HG03354 (cell line): ENCODE measurements around the gene RCBTB1.
"Not testable (repeated sequence)": the region's sequence is repeated elsewhere in the genome, so short reads cannot be mapped to it uniquely, and the experiment has no call there.

ENCODE experiments used
- ATAC-seq: cut with Tn5 transposase; IDR thresholded peaks from one replicate; pipeline ENCODE4 v1.9.1; 2021; ENCODE audit warnings: mild to moderate bottlenecking; ENCODE audit not compliant: unreplicated experiment, poor library complexity, severe bottlenecking

Gene RCBTB1

GRCh38 chr13:49528161-49528560 lies 57.2 kb downstream of the RCBTB1 start:
- ATAC-seq, result no peak

GRCh38 chr13:49527123-49527522 lies 58.2 kb downstream of the RCBTB1 start:
- no peak for ATAC-seq

GRCh38 chr13:49524740-49525501 lies 60.4 kb downstream of the RCBTB1 start:
- ATAC-seq, result no peak

GRCh38 chr13:49521224-49521623 lies 64.1 kb downstream of the RCBTB1 start:
- ATAC-seq, result no peak

- no peak for ATAC-seq
Measured at GRCh38 chr13:49517461-49517860, 67.9 kb downstream of the RCBTB1 start.

- ATAC-seq, result no peak
Measured at GRCh38 chr13:49516467-49516866, 68.9 kb downstream of the RCBTB1 start.

- no peak for ATAC-seq
Measured at GRCh38 chr13:49512578-49512977, 72.8 kb downstream of the RCBTB1 start.

GRCh38 chr13:49503951-49504350 lies 81.4 kb downstream of the RCBTB1 start:
- no peak for ATAC-seq

- no peak for ATAC-seq
Measured at GRCh38 chr13:49502954-49503353, 82.4 kb downstream of the RCBTB1 start.

- no peak for ATAC-seq
Measured at GRCh38 chr13:49499889-49500660, 85.3 kb downstream of the RCBTB1 start.

GRCh38 chr13:49498206-49498605 lies 87.2 kb downstream of the RCBTB1 start:
- ATAC-seq, result no peak

GRCh38 chr13:49497272-49497671 lies 88.1 kb downstream of the RCBTB1 start:
- no peak for ATAC-seq

- ATAC-seq, result not testable (repeated sequence)
Measured at GRCh38 chr13:49496837-49497236, 88.5 kb downstream of the RCBTB1 start.

- ATAC-seq, result peak; percentile 86
Measured at GRCh38 chr13:49495783-49496762, 89.3 kb downstream of the RCBTB1 start, which contains the start of gene PHF11. Gene PHF11, plus strand, starts transcription at chr13:49495953. Its CDS starts 49 bp downstream, at chr13:49496002.

GRCh38 chr13:49494645-49495044 lies 90.7 kb downstream of the RCBTB1 start:
- ATAC-seq, result no peak

GRCh38 chr13:49488563-49488962 lies 96.8 kb downstream of the RCBTB1 start:
- no peak for ATAC-seq
